GM18519 (cell line): Measurements from ENCODE around the gene FARP1.

Source experiments
- ATAC-seq: cut with Tn5 transposase; IDR thresholded peaks from one replicate; pipeline ENCODE4 v1.9.1; 2021; ENCODE audit warnings: mild to moderate bottlenecking, moderate library complexity; ENCODE audit not compliant: unreplicated experiment, low FRiP score

The FARP1 gene

GRCh38 chr13:98274921-98275487, 132.1 kb downstream of the FARP1 start:
- ATAC-seq: no peak

- no peak for ATAC-seq
These were observed 132.8 kb downstream of the FARP1 start for GRCh38 chr13:98275681-98276171.

- no peak for ATAC-seq
These were observed 133.6 kb downstream of the FARP1 start for GRCh38 chr13:98276486-98276885.

GRCh38 chr13:98278068-98278724, 135.3 kb downstream of the FARP1 start:
- ATAC-seq: no peak

- no peak for ATAC-seq
These were observed 136.7 kb downstream of the FARP1 start for GRCh38 chr13:98279473-98280175.

GRCh38 chr13:98280176-98280510, 137.2 kb downstream of the FARP1 start:
- no peak for ATAC-seq

GRCh38 chr13:98284679-98285078, 141.8 kb downstream of the FARP1 start:
- no peak for ATAC-seq

GRCh38 chr13:98285317-98285716, 142.4 kb downstream of the FARP1 start:
- ATAC-seq: no peak

- ATAC-seq: no peak
These were observed 143.1 kb downstream of the FARP1 start for GRCh38 chr13:98285852-98286594.

- ATAC-seq: no peak
These were observed 143.9 kb downstream of the FARP1 start for GRCh38 chr13:98286799-98287198.

- ATAC-seq: no peak
These were observed 145.3 kb downstream of the FARP1 start for GRCh38 chr13:98288211-98288610.

- ATAC-seq: no peak
These were observed 146.5 kb downstream of the FARP1 start for GRCh38 chr13:98289339-98289945.

- no peak for ATAC-seq
These were observed 147.4 kb downstream of the FARP1 start for GRCh38 chr13:98290261-98290660.

- no peak for ATAC-seq
These were observed 148.8 kb downstream of the FARP1 start for GRCh38 chr13:98291658-98292057.

GRCh38 chr13:98293103-98293502, 150.2 kb downstream of the FARP1 start:
- no peak for ATAC-seq

- no peak for ATAC-seq
These were observed 150.8 kb downstream of the FARP1 start for GRCh38 chr13:98293570-98294142.

GRCh38 chr13:98295371-98295770, 152.5 kb downstream of the FARP1 start:
- no peak for ATAC-seq

GRCh38 chr13:98297051-98297450, 154.2 kb downstream of the FARP1 start:
- no peak for ATAC-seq

GRCh38 chr13:98297745-98298144, 154.9 kb downstream of the FARP1 start:
- no peak for ATAC-seq

GRCh38 chr13:98298599-98298998, 155.7 kb downstream of the FARP1 start:
- ATAC-seq: no peak
